A204.1 (cell line): Measurements from ENCODE around the gene EREG.
A peak's percentile ranks its signal among the peaks of the same experiment; 100 is the strongest.

Experiments used
- FAIRE-seq: peaks from 2 replicates; lab custom pipeline; 2012; peaks lifted over from hg19 to GRCh38; lab: Jason Lieb, UNC

EREG gene

DNA sequence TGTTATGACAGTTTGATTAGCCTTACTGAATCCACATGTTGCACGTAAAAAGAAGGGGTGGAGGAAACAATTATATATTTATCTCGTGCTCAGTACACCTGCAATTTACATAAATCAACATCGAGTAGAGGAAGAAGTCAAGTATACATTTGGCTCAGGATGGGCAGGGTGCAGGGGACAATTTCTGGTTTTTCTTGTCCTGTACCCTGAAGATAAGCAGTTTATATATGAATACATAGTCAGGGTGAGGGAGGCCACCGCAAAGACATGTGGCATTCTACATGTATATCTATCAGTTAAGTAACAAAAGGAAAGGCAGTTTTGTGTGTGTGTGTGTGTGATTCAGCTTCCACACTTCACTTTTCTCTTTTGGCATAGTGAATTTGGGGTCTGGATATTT is 11.1 kb upstream of the EREG start:
- no peak for FAIRE-seq

GRCh38 chr4:74357965-74358364 is 7.0 kb upstream of the EREG start:
- FAIRE-seq, result no peak

- no peak for FAIRE-seq
These were observed 3.3 kb upstream of the EREG start for GRCh38 chr4:74361671-74362070.

DNA sequence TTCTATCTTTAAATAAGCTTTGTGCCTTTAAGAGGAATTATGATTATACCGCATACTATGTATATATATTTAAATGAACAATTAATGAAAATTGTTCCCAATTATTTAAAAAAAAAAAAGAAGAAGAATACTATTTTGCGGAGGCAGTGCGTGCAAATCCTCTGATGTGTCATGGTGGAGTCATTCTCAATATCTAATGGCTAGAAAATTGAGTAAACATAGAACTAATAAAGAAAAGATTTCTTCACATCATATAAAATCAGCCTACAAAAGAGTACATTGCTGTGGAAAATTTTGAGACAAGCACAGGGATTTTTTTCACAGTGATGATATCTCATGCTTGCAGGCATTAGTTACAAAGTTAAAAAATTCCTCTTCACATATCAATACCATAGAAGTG is 2.6 kb upstream of the EREG start:
- FAIRE-seq, result no peak

DNA sequence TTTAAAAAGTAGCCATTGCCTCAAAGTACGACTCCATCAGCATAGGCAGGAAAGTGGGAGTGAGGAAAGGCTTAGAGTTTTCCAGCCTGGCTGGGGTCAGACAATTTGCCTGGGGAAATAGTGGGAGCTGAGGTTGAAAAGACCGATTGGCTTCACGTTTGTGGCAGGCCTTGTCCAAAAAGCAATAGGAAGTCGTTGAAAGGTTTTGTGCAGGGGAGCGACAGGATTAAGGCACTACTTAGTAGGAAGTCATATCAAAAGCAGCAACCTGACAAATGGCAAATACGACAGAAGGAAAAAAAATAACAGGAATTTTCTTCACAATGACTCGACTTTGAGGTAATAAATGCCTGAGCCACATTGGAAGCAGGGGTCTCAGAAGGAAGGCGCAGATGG is 691 bp upstream of the EREG start:
- FAIRE-seq, result no peak

DNA sequence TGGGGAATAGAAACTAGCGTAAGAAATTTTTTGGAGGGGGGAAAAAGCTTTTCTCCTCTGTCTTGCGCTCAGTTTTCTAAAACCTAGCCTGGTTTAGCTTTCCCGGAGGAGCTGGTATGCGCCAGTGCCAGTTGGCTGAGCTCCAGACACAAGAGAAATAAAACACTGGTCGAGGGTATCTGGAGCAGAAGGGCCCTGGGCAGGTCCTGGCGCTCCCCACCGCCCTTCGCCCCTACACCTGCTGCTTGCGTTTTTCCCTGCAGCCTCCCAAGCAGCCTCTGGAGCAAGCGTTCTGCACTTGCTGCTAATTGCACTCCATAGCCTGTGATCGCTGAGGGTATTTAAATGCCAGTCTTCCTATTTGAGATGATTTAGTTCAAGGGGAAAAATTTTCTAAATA is 816 bp downstream of the EREG start:
- no peak for FAIRE-seq

- no peak for FAIRE-seq
These were observed 1.5 kb downstream of the EREG start for GRCh38 chr4:74366367-74366911.

DNA sequence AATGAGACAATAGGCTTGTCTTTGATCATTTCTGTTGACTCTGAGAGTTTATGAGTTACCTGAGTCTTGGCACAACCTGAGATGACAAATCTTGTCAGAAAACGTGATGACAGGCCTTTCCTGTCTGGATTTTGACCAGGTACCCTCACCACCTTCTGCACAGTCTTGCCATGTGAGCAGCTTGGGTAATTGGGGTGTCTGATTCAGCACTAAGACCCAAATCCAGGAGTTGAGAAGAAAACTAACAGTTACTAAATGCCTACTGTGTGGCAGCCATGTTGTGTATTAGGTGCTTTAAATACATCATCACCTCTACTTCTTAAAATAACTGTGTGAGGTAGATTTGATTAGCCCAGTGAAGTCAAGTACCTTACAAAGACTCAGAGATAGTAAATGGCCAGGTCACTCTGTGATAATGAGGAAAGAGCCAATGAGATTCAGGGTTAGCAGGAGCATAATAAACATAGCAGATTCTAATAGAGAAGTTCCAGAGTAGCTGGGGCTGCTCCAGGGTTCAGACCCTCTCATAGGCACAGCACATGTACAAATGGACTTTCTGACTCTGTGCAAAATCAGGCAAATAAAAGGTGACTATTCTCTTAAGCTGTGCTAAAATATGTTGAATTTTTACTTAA is 2.8 kb downstream of the EREG start:
- FAIRE-seq, result no peak

DNA sequence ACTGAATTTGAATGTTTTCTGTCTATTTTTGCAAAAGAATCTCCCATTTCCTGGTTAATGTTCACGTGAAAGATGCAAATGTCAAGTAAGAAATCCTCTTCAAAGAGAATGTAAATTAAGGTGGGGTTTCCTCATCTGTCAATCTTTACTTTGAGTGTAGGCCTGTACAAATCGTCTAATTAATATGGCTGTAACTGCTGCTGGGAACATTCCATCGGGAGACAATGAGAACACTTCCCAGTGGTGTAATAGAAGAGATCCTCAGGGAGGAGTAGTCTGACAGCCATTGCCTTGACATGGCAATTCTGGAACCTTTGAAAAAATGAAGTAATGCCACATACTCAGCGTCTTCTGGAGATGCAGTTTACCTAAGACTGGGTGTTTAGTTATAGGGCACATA is 3.7 kb downstream of the EREG start:
- FAIRE-seq, result no peak

GRCh38 chr4:74369855-74370254 is 4.9 kb downstream of the EREG start:
- no peak for FAIRE-seq

DNA sequence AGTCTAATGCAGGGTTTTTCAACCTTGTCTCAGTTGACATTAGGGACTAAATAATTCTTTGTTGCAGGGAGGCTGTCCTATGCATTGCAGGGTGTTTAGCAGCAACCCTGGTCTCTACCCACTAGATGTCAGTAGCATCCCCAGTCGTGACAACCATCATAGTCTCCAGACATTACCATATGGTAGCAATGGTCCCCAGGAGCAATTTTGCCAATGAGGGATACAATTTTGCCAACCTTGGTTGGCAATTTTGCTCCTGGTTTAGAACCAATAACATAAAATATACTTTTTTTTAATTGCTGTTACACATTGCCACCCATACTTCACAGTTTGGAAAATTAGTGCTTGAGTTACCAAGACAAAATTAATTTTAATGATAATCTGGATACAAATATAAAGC is 6.0 kb downstream of the EREG start:
- FAIRE-seq, result no peak

GRCh38 chr4:74374128-74374527 is 9.2 kb downstream of the EREG start:
- no peak for FAIRE-seq

- FAIRE-seq, result no peak
These were observed 9.8 kb downstream of the EREG start for GRCh38 chr4:74374561-74375327.

DNA sequence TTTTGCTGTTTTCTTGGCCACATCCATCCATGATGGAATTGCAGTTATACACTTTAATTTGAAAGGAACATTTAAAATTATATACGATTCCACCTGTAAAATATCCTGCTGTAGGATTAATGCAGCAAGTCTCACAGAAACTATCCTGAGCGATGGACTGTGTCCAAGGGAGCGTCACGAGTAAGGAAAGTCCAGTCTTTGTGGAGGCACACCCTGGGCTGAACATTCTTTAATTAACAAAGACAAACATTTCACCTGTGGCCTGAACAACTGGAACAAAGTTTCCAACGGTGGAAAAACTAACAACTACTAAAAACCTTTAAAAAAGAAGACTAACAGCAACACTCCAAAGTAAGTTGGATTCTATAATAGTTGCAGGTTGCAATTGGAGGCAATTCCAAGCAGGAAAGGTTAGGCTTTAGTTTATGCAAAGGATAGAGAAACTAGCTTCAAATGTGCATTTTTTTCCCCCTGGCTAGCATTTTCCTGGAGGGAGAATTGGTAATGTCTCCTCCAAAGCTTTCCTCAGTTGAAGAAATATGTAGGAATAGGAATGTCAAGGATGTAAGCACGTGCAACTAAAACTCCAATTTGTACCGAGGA is 11.0 kb downstream of the EREG start:
- FAIRE-seq, result no peak

- peak; percentile 85 for FAIRE-seq
These were observed 12.0 kb downstream of the EREG start for GRCh38 chr4:74376888-74377483.

- FAIRE-seq, result no peak
These were observed 12.8 kb downstream of the EREG start for GRCh38 chr4:74377714-74378113.

- no peak for FAIRE-seq
These were observed 13.6 kb downstream of the EREG start for GRCh38 chr4:74378573-74378972.

- no peak for FAIRE-seq
These were observed 15.0 kb downstream of the EREG start for GRCh38 chr4:74379912-74380311.

DNA sequence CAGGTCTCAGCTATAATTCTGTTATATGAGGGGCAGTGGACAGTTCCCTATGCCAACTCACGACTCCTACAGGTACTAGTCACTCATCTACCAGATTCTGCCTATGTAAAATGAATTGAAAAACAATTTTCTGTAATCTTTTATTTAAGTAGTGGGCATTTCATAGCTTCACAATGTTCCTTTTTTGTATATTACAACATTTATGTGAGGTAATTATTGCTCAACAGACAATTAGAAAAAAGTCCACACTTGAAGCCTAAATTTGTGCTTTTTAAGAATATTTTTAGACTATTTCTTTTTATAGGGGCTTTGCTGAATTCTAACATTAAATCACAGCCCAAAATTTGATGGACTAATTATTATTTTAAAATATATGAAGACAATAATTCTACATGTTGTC is 20.4 kb downstream of the EREG start:
- FAIRE-seq, result no peak

DNA sequence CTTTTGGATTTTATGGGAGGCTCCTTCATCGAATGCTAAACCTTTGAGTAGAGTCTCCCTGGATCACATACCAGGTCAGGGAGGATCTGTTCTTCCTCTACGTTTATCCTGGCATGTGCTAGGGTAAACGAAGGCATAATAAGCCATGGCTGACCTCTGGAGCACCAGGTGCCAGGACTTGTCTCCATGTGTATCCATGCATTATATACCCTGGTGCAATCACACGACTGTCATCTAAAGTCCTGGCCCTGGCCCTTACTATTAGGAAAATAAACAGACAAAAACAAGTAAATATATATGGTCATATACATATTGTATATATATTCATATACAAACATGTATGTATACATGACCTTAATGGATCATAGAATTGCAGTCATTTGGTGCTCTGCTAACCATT is 21.2 kb downstream of the EREG start:
- no peak for FAIRE-seq

GRCh38 chr4:74387790-74388189 is 22.8 kb downstream of the EREG start:
- no peak for FAIRE-seq

DNA sequence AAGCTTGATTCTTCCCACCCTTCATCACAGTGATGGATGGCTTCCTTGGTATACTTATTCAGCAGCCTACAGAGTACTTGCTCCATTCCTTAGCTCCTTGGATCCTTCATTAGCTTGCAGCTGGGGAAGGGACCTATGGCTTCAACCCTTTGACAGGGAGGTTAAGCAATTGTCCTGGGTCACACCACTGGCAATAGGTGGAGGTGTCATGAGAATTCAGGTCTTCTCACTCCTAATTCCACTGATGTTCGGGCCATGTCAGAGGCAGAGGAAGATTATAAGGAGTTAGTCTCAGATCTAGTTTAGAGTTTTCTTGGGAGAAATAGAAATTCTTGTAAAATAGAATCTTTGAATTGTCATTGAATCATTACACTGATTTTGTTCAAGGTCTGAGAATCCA is 24.5 kb downstream of the EREG start:
- FAIRE-seq, result no peak

DNA sequence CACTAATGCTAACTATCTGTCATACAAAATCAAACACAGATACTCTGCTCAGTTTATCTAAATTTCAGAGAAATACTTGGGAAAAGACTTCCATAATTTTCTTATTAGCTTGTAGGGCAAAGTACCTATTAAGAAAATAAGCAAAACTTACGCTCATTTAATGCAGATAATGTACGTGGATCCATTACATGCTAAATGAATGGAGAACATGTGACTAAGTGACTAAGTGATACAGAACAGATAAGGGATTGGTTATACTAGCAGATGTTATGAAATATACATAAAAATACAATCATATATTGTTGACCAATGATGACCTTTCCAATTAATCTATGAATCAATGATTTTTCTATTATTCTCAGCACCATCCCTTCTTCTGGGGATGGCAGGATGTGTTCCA is 25.7 kb downstream of the EREG start:
- no peak for FAIRE-seq
